Measurements from ENCODE around the gene EPO.
"Not testable (repeated sequence)": the region's sequence is repeated elsewhere in the genome, so short reads cannot be mapped to it uniquely, and the experiment has no call there.

EPO gene

GRCh38 chr7:100744605-100745004, 24.3 kb downstream of the EPO start:
- no peak for DNase-seq

- peak; percentile 83 for DNase-seq
These were observed 24.9 kb downstream of the EPO start for GRCh38 chr7:100745184-100745583.

DNA sequence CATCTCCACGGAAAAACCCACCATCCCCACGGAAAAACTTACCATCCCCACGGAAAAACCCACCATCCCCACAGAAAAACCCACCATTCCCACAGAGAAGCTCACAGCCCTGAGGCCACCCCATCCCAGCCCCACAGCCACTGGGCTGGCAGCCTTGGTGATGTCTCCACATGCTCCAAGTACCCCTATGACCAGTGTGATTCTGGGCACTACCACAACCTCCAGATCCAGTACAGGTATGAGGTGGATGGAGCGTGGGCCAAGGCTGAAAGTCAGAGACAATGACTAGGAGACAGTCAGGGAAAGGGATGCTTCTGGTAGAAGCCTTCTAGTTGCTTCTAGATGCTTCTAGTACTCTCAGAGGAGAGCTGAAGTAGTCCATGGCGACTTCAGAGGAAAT, 32.7 kb downstream of the EPO start:
- no peak for DNase-seq

DNA sequence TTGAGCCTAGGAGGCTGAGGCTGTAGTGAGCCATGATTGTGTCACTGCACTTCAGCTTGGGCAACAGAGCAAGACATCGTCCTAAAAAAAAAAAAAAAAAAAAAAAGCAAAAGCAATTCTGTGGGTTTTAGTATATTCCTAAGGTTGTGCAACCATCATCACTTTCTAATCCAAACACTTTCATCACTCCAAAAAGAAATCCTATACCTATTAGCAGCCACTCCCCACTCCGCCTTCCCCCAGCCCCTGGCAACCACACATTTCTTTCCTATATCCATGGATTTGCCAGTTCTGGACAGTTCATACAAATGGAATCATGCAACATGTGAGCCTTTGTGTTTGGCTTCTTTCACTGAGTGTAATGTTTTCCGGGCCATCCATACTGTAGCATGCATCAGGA, 33.5 kb downstream of the EPO start:
- peak; percentile 14 for DNase-seq

DNA sequence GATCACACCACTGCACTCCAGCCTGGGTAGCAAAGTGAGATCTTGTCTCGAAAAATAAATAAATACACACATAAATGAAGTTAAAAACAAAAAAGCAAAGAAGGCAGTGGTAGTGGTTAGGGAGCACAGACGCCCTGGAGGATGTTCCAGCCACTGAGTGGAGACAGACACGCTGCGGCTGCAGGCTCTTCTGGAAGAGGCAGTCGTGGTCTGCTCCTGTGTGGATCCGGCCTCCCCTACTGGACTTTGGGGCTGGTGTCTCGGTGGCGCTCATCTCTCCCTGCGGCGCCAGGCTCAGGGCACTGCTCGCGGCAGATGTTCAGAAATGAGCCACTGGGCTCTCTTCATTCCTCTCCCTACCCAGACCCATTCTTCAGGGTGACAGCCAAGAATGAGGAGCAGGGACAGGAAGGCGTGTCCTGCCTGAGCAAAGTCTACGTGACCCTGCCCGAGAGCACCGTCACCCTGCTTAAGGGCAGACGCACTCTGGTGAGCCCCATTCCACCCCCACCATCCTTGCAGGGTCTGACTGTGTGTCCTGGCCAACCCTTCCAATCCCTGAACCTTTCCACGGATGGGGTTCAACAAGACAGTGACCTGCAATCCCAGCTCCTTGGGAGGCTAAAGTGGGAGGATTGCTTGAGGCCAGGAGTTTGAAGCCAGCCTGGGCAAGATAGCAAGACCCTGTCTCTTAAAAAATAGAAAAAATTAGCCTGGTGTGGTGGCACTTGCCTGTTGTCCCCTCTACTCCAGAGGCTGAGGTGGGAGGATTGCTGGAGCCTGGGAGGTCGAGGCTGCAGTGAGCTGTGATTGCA, 39.3 kb downstream of the EPO start:
- DNase-seq: no peak

DNA sequence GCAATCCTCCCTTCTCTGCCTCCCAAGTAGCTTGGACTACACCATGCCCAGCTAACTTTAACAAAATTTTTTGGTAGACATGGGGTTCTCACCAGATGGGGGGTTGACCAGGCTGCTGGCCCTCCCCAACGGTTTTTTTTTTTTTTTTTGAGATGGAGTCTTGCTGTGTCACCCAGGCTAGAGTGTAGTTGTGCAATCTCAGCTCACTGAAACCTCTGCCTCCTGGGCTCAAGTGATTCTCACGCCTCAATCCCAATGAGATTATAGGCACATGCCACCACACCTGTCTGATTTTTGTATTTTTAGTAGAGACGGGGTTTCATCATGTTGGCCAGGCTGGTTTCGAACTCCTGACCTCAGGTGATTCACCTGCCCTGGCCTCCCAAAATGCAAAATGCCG, 42.6 kb downstream of the EPO start:
- not testable (repeated sequence) for DNase-seq

DNA sequence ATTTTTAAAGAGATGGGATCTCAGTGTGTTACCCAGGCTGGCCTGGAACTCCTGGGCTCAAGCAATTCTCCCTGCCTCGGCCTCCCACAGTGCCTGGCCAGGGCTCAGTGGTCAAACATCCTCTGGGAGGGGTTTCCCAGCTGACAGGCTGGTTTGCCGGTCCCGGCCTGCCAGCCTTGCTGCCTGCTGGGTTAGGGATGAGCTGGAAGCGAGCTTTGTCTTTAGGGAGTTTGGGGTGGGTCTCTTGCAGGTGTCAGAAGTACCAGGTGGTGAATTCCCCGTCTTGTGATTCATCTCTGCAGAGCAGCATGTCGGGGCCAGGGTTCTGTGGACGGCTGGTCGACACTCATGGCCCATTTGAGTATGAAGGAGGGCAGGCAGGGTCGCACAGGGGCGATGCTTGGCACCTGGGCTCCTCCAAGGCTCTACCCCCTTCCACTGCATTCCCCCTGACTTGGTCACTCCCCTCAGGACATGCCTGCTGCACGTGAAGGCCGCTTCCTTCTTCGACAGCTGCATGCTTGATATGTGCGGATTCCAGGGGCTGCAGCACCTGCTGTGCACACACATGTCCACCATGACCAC, 43.4 kb downstream of the EPO start:
- DNase-seq: no peak

GRCh38 chr7:100764841-100765240, 44.6 kb downstream of the EPO start:
- no peak for DNase-seq

DNA sequence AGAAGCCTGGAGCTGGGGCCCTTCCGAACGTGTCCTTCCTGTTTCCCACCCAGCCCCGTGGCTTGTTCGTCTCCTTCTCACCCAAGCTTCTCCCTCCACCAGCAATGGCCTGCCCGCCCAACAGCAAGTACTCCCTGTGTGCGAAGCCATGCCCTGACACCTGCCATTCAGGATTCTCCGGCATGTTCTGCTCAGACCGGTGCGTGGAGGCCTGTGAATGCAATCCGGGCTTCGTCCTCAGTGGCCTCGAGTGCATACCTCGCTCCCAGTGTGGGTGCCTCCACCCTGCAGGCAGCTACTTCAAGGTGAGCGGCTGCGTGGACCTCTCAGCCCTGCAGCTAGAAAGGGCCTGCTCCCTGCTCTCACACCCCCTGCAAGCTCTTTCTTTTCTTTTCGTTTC, 45.0 kb downstream of the EPO start:
- no peak for DNase-seq

DNA sequence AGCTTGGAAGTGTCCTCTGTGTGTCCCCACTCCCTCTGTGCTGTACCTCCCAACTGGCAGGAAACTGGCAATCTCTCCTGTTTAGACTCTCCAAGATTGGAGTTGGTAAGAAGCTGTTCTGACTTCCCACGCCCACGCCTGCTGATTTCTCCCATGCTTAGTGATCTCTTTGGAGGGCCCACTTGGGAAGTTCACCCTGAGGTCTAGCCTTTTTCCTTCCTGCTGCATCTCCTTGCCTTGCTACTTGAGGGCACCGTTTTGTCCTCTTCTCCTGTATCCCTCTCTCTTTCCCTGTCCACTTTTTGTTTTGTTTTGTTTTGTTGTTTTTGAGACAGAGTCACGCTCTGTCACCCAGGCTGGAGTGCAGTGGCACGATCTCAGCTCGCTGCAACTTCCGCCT, 48.5 kb downstream of the EPO start:
- no peak for DNase-seq

Data from fibroblast of skin of right biceps (primary cell).